ENCODE measurements around the gene CNTNAP2.

- no peak for TF ChIP-seq CTCF (IDR thresholded peaks at IDR 0.05)
- TF ChIP-seq POLR2A (IDR thresholded peaks at IDR 0.05): no peak
Measured at GRCh38 chr7:148201992-148202391, 2085.4 kb downstream of the CNTNAP2 start.

All from heart left ventricle (tissue), 13 donors.